Lung (tissue), 12 donors: Measurements from ENCODE around the gene TMEM202. TPM values are rescaled to one million over a fixed set of nuclear protein-coding genes. Genes with fewer than 3 reads are reported as not detected.
"Not testable (repeated sequence)": the region's sequence is repeated elsewhere in the genome, so short reads cannot be mapped to it uniquely, and the experiment has no call there.

Experiments
- ATAC-seq: fragments of 200-7000 bp; cut with Tn5 transposase; one replicate; pipeline ENCODE4 v1.9.1; 2020; ENCODE audit warnings: moderate number of reproducible peaks; ENCODE audit not compliant: insufficient read depth, low FRiP score
- DNase-seq, 3 donors: peaks; one replicate each; pipeline ENCODE4 v3.0.0-alpha.2; 2013 to 2017
- H3K27ac ChIP-seq, 2 donors: one replicate each; pipeline ENCODE4 v1.5.1; 2013; ENCODE audit warnings: mild to moderate bottlenecking in 2 of 2, moderate library complexity in 2 of 2, control low read depth in 1 of 2, inconsistent platforms in 1 of 2, low read depth in 1 of 2, low read length in 1 of 2
- H3K27me3 ChIP-seq, 3 donors: one replicate each; pipeline ENCODE4 v1.5.1; 2013; ENCODE audit warnings: low read length in 2 of 3; ENCODE audit not compliant: control insufficient read depth in 3 of 3, insufficient read depth in 3 of 3
- H3K36me3 ChIP-seq, 4 donors: one replicate each; pipeline ENCODE4 v1.5.1; 2013; ENCODE audit warnings: low read length in 4 of 4, mild to moderate bottlenecking in 1 of 4, moderate library complexity in 1 of 4; ENCODE audit not compliant: control insufficient read depth in 4 of 4, insufficient read depth in 4 of 4
- H3K4me1 ChIP-seq, 5 donors: one replicate each; pipeline ENCODE4 v1.5.1; 2013; ENCODE audit warnings: low read length in 5 of 5, mild to moderate bottlenecking in 2 of 5, moderate library complexity in 1 of 5; ENCODE audit not compliant: control insufficient read depth in 5 of 5, insufficient read depth in 5 of 5
- H3K4me3 ChIP-seq: one replicate; pipeline ENCODE4 v1.5.1; 2013; ENCODE audit warnings: mild to moderate bottlenecking, control low read depth, moderate library complexity
- H3K9ac ChIP-seq, 2 donors: one replicate each; pipeline ENCODE4 v1.5.1; 2013; ENCODE audit warnings: low read length in 2 of 2, control low read depth in 1 of 2; ENCODE audit not compliant: insufficient read depth in 1 of 2
- H3K9me3 ChIP-seq, 4 donors: one replicate each; pipeline ENCODE4 v1.5.1; 2013; ENCODE audit warnings: low read length in 3 of 4, mild to moderate bottlenecking in 1 of 4, moderate library complexity in 1 of 4; ENCODE audit not compliant: control insufficient read depth in 4 of 4, insufficient read depth in 3 of 4
- CTCF ChIP-seq: IDR thresholded peaks from 2 replicates; pipeline ENCODE4 v1.5.1; 2012; ENCODE audit warnings: mild to moderate bottlenecking; ENCODE audit errors: control extremely low read depth, extremely low read depth
- WGBS, 2 donors: extraction: QIAGEN DNeasy Blood & Tissue Kit; methylation state at CpG; one replicate each; pipeline ENCODE4 v1.1.7; 2013; 5-methylcytosine and 5-hydroxymethylcytosine counted together
- polyA plus RNA-seq, 2 donors: library from polyadenylated mRNA; stranded (reverse); fragments of 200-250 nt; gene quantifications; one replicate each; pipeline ENCODE4 v1.2.1, GENCODE V29; 2013
- total RNA-seq, 2 donors: library from RNA; depleted of rRNA in 1 of 2; stranded (reverse); fragments of >200 nt in 1 of 2; gene quantifications; one replicate each; pipeline ENCODE4 v1.2.1, GENCODE V29; 2014 to 2021
- donor health status: control.
- donor health status: control.
- donor health status: Bipolar disorder and iron deficiency.
- donor health status: healthy.
- donor health status: DM: yes; HTN: yes; CAD: no.

The TMEM202 gene
- total and polyA plus RNA-seq, 4 donors, result not detected

DNA sequence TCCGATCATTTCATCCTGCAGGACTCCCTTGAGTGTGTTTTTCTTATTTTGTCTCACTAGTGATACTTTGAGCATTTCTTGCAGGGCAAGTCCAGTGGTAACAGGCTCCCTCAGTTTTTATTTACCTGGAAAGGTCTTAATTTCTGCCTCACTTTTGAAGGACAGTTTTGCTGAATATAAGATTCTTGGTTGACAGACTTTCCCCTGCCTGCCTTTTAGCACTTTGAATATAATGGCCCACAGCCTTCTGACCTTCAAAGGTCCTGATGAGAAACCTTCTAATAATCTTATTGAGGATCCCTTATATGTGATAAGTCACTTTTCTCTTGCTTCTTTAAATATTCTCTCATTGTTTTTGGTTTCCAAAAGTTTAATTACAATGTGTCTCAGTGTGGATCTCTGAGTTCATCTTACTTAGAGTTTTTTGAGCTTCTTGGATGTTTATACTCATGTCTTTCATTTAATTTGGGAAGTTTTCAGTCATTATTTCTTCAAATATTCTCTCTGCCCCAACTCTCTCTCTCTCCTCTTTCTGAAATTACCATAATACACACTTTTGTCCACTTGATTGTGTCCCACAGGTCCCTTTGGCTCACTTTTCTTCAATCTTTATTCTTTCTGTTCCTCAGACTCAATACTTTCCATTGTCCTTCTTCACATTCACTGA is 39.7 kb downstream of the TMEM202 start:
- Histone ChIP-seq H3K4me1 (no peaks in the 10 kb centered on the region), H3K27me3 (no peaks in the 10 kb centered on the region), H3K4me3 (no peak overlapping the region), H3K27ac (no peak overlapping the region), H3K36me3 (no peaks in the 10 kb centered on the region), H3K9ac (no peak overlapping the region), H3K9me3 (peaks cover 0 to 6% (median 1%) of the 10 kb centered on the region in 4 donors)
- DNase-seq (no peak), ATAC-seq (no peak)
- WGBS, 2 donors, result 98% methylated on average over 1 of the region's 1 CpG
- TF ChIP-seq CTCF, result no peak

DNA sequence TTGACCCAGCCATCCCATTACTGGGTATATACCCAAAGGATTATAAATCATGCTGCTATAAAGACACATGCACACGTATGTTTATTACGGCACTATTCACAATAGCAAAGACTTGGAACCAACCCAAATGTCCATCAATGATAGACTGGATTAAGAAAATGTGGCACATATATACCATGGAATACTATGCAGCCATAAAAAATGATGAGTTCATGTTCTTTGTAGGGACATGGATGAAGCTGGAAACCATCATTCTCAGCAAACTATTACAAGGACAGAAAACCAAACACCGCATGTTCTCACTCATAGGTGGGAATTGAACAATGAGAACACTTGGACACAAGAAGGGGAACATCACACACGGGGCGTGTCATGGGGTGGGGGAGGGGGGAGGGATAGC is 44.7 kb downstream of the TMEM202 start:
- not testable (repeated sequence) for H3K36me3 ChIP-seq, H3K27ac ChIP-seq, DNase-seq, H3K4me1 ChIP-seq, H3K4me3 ChIP-seq, H3K9me3 ChIP-seq, ATAC-seq, H3K27me3 ChIP-seq, H3K9ac ChIP-seq
- 83 to 94% methylated on average over 3 of the region's 5 CpGs for WGBS, 2 donors

- ATAC-seq (no peak), DNase-seq (peak; percentile 16 to 37 (median 36))
- H3K4me1 ChIP-seq, result no peaks in the 10 kb centered on the region
- no peak overlapping the region for H3K9ac ChIP-seq
- no peaks in the 10 kb centered on the region for H3K36me3 ChIP-seq
- no peak overlapping the region for H3K27ac ChIP-seq
- no peak overlapping the region for H3K4me3 ChIP-seq
- H3K27me3 ChIP-seq, result no peaks in the 10 kb centered on the region
- no peak for TF ChIP-seq CTCF
- H3K9me3 ChIP-seq, result no peaks in the 10 kb centered on the region
- WGBS, 2 donors, result 69 to 89% methylated on average over 1 of the region's 1 CpG
These were observed 47.3 kb downstream of the TMEM202 start for GRCh38 chr15:72445426-72445825.

DNA sequence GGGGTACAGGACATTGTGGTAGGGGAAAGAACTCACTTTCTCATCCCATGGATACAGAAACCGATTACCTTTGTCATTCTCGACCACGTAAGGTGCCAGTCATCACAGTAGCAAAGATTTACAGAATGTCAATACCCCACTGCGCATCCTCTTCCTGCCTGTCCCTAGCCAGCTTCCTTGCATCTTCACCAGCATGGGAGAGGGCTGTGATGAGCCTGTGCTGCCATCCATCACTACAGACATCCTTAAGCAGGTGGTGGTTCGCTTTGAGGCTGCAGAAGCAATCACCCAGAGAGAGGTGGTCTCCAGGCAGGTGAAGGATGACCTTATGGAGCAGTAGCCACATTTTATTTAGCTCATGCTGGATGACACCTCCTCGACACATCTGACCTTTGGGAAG is 52.7 kb downstream of the TMEM202 start:
- 83 to 90% methylated on average over 6 of the region's 6 CpGs for WGBS, 2 donors
- no peak for TF ChIP-seq CTCF
- DNase-seq, result no peak

More for the DNA sequence above, 52.7 kb downstream of the TMEM202 start:
- H3K4me3 ChIP-seq, result no peak overlapping the region
- no peaks in the 10 kb centered on the region for H3K27me3 ChIP-seq
- H3K9me3 ChIP-seq, result no peaks in the 10 kb centered on the region
- no peaks in the 10 kb centered on the region for H3K36me3 ChIP-seq
- H3K9ac ChIP-seq, result no peak overlapping the region
- H3K27ac ChIP-seq, result no peak overlapping the region
- ATAC-seq, result no peak
- H3K4me1 ChIP-seq, result no peaks in the 10 kb centered on the region
